H1 (cell line): ENCODE measurements around the gene COL5A1. TPM values are rescaled to one million over a fixed set of nuclear protein-coding genes. Genes with fewer than 3 reads are reported as not detected.

Source experiments
- CTCF ChIA-PET: fragments of 300-600 bp; sonication (Branson Sonifier 250); formaldehyde crosslinking; loops from one replicate; lab custom pipeline; 2021; ENCODE audit not compliant: partially characterized antibody; lab: Charles Lee
- POLR2A ChIA-PET: fragments of 300-600 bp; sonication (Branson Sonifier 250); formaldehyde crosslinking; loops from one replicate; lab custom pipeline; 2021; ENCODE audit warnings: inconsistent platforms; ENCODE audit not compliant: partially characterized antibody; lab: Charles Lee
- DNase-seq, 2 experiments: peaks; one replicate each; pipeline versions ENCODE4 v3.0.0 to v3.0.0-alpha.2; 2010 to 2022; ENCODE audit warnings: low spot score in 2 of 2, low read depth in 1 of 2, mixed read lengths in 1 of 2
- FAIRE-seq: peaks from 2 replicates; lab custom pipeline; 2011; peaks lifted over from hg19 to GRCh38; lab: Jason Lieb, UNC
- H2AFZ ChIP-seq: 2 replicates; pipeline ENCODE4 v1.8.1; 2012; ENCODE audit warnings: low read length, inconsistent platforms
- H2AK5ac ChIP-seq: 2 replicates; pipeline ENCODE4 v1.6.1; 2013; ENCODE audit warnings: low read depth, low read length
- H2BK120ac ChIP-seq: replicated peaks from 2 replicates; pipeline ENCODE3; 2013; ENCODE audit warnings: low read depth, low read length, inconsistent platforms
- H2BK12ac ChIP-seq: 2 replicates; pipeline ENCODE4 v1.6.1; 2013; ENCODE audit warnings: low read depth, low read length
- H2BK15ac ChIP-seq: 2 replicates; pipeline ENCODE4 v1.6.1; 2013; ENCODE audit warnings: low read length
- H2BK20ac ChIP-seq: 2 replicates; pipeline ENCODE4 v1.6.1; 2013; ENCODE audit warnings: low read length
- H2BK5ac ChIP-seq: 2 replicates; pipeline ENCODE4 v1.6.1; 2013; ENCODE audit warnings: low read depth, low read length
- H3K14ac ChIP-seq: 2 replicates; pipeline ENCODE4 v1.6.1; 2013; ENCODE audit warnings: inconsistent platforms; ENCODE audit not compliant: insufficient read length
- H3K18ac ChIP-seq: 2 replicates; pipeline ENCODE4 v1.6.1; 2013; ENCODE audit warnings: low read length; ENCODE audit errors: extremely low read depth
- H3K23ac ChIP-seq: 2 replicates; pipeline ENCODE4 v1.6.1; 2013; ENCODE audit warnings: inconsistent platforms; ENCODE audit not compliant: insufficient read length
- H3K23me2 ChIP-seq: 2 replicates; pipeline ENCODE4 v1.6.1; 2013; ENCODE audit warnings: low read depth, low read length
- H3K27ac ChIP-seq: 2 replicates; pipeline ENCODE4 v1.6.1; 2011; ENCODE audit warnings: low read depth, low read length, inconsistent platforms
- H3K27me3 ChIP-seq, 4 experiments: replicated peaks in 1 of 4; 1 replicate in 1 of 4; 2 replicates in 3 of 4; pipeline versions ENCODE4 v1.6.1 to v1.8.1; 2011 to 2013; ENCODE audit warnings: low read length in 3 of 4, mild to moderate bottlenecking in 3 of 4, inconsistent platforms in 2 of 4, mixed read lengths in 2 of 4, moderate library complexity in 1 of 4; ENCODE audit not compliant: control insufficient read depth in 3 of 4, insufficient read depth in 3 of 4; ENCODE audit errors: extremely low read depth in 1 of 4
- H3K36me3 ChIP-seq, 4 experiments: 2 replicates each; pipeline versions ENCODE4 v1.6.1 to v1.8.1; 2011 to 2013; ENCODE audit warnings: mild to moderate bottlenecking in 4 of 4, low read length in 3 of 4, moderate library complexity in 2 of 4, control low read depth in 1 of 4, inconsistent platforms in 1 of 4; ENCODE audit not compliant: insufficient read depth in 4 of 4, control insufficient read depth in 2 of 4
- H3K4ac ChIP-seq: replicated peaks from 2 replicates; pipeline ENCODE3; 2013; ENCODE audit warnings: low read length, low read depth, mixed read lengths, inconsistent platforms; ENCODE audit not compliant: insufficient read length
- H3K4me1 ChIP-seq, 4 experiments: replicated peaks in 1 of 4; 1 replicate in 1 of 4; 2 replicates in 3 of 4; pipeline versions ENCODE4 v1.6.1 to v1.8.1; 2011 to 2013; ENCODE audit warnings: low read length in 3 of 4, inconsistent platforms in 2 of 4, mixed read lengths in 1 of 4; ENCODE audit not compliant: insufficient read depth in 4 of 4, control insufficient read depth in 3 of 4
- H3K4me2 ChIP-seq, 2 experiments: 2 replicates each; pipeline versions ENCODE4 v1.6.1 to v1.8.1; 2011 to 2013; ENCODE audit warnings: low read depth in 2 of 2, low read length in 2 of 2, control low read depth in 1 of 2, inconsistent platforms in 1 of 2, mild to moderate bottlenecking in 1 of 2; ENCODE audit not compliant: insufficient read depth in 1 of 2
- H3K4me3 ChIP-seq, 4 experiments: fragments of 200-600, 300-600 bp in 1 of 4; sonication (generic), shearing (Covaris generic), sonication (Bioruptor Twin) in 1 of 4; 2 replicates each; pipeline versions ENCODE4 v1.5.1 to v1.8.1; 2011 to 2016; ENCODE audit warnings: low read length in 4 of 4, low read depth in 3 of 4, control low read depth in 2 of 4, inconsistent platforms in 2 of 4, mild to moderate bottlenecking in 2 of 4, mixed read lengths in 1 of 4, moderate library complexity in 1 of 4; ENCODE audit not compliant: insufficient read depth in 2 of 4; ENCODE audit errors: extremely low read depth in 1 of 4
- H3K56ac ChIP-seq: replicated peaks from 2 replicates; pipeline ENCODE3; 2013; ENCODE audit warnings: low read depth, mild to moderate bottlenecking, mixed read lengths, low read length, inconsistent platforms; ENCODE audit not compliant: insufficient read length
- H3K79me1 ChIP-seq: 2 replicates; pipeline ENCODE4 v1.6.1; 2013; ENCODE audit warnings: low read depth, low read length, control low read depth
- H3K79me2 ChIP-seq, 2 experiments: 2 replicates each; pipeline versions ENCODE4 v1.6.1 to v1.8.1; 2012 to 2013; ENCODE audit warnings: low read length in 2 of 2, mild to moderate bottlenecking in 2 of 2, inconsistent platforms in 1 of 2; ENCODE audit not compliant: insufficient read depth in 2 of 2, control insufficient read depth in 1 of 2
- H3K9ac ChIP-seq, 4 experiments: replicated peaks in 1 of 4; 1 replicate in 1 of 4; 2 replicates in 3 of 4; pipeline versions ENCODE4 v1.6.1 to v1.8.1; 2011 to 2013; ENCODE audit warnings: low read depth in 3 of 4, low read length in 3 of 4, control low read depth in 2 of 4, mild to moderate bottlenecking in 2 of 4, moderate library complexity in 2 of 4, inconsistent platforms in 1 of 4; ENCODE audit errors: extremely low read depth in 1 of 4
- H3K9me3 ChIP-seq, 2 experiments: 2 replicates each; pipeline versions ENCODE4 v1.6.1 to v1.8.1; 2012 to 2013; ENCODE audit warnings: mild to moderate bottlenecking in 2 of 2, moderate library complexity in 2 of 2, control low read depth in 1 of 2, inconsistent platforms in 1 of 2, low read depth in 1 of 2, low read length in 1 of 2, mixed read lengths in 1 of 2; ENCODE audit not compliant: insufficient read depth in 2 of 2
- H4K20me1 ChIP-seq, 2 experiments: replicated peaks in 1 of 2; 2 replicates each; pipeline versions ENCODE3 to v1.8.1; 2011 to 2013; ENCODE audit warnings: inconsistent platforms in 2 of 2, low read length in 2 of 2, mild to moderate bottlenecking in 1 of 2; ENCODE audit not compliant: insufficient read depth in 2 of 2, control insufficient read depth in 1 of 2
- H4K5ac ChIP-seq: 2 replicates; pipeline ENCODE4 v1.6.1; 2013; ENCODE audit warnings: low read length, low read depth, mixed read lengths, inconsistent platforms; ENCODE audit not compliant: insufficient read length
- H4K8ac ChIP-seq: 2 replicates; pipeline ENCODE4 v1.8.0; 2013; ENCODE audit warnings: mild to moderate bottlenecking, moderate library complexity, low read length, inconsistent platforms; ENCODE audit not compliant: insufficient read depth; ENCODE audit errors: extremely low read depth
- H4K91ac ChIP-seq: replicated peaks from 2 replicates; pipeline ENCODE3; 2013; ENCODE audit warnings: low read length, mixed read lengths, inconsistent platforms; ENCODE audit not compliant: insufficient read length
- RFX5 ChIP-seq: IDR thresholded peaks from 2 replicates; pipeline ENCODE4 v1.6.1; 2011; ENCODE audit warnings: low read depth, low read length, improper control_type of control experiment, borderline replicate concordance
- SIN3A ChIP-seq, 2 experiments: IDR thresholded peaks in 1 of 2; conservative IDR thresholded peaks in 1 of 2; 2 replicates each; pipeline ENCODE4 v1.6.1; 2011 to 2012; ENCODE audit warnings: low read length in 2 of 2, improper control_type of control experiment in 1 of 2, low read depth in 1 of 2, mild to moderate bottlenecking in 1 of 2
- WGBS, 2 experiments: shearing (Covaris generic) in 1 of 2; methylation state at CpG; one replicate each; pipeline versions ENCODE4 v1.1.6 to v1.1.7; 2013 to 2015; ENCODE audit warnings: low lambda C conversion rate in 2 of 2, mixed read lengths in 2 of 2, inconsistent platforms in 1 of 2, low coverage in 1 of 2, missing lambda C conversion rate in 1 of 2; ENCODE audit not compliant: insufficient replicate concordance in 2 of 2, insufficient coverage in 1 of 2, insufficient read length in 1 of 2; ENCODE audit errors: extremely low coverage in 1 of 2, missing lambda C conversion rate in 1 of 2; 5-methylcytosine and 5-hydroxymethylcytosine counted together
- polyA plus RNA-seq, 7 experiments: library from polyadenylated mRNA; depleted of rRNA in 3 of 7; stranded (reverse) in 5 of 7; unstranded in 2 of 7; fragments of >200 nt in 5 of 7; fragments of 200-250 nt in 2 of 7; gene quantifications; 1 replicate in 5 of 7; 2 replicates in 1 of 7; 4 replicates in 1 of 7; pipeline versions ENCODE4 v1.2.1 to v1.2.3, GENCODE V29; 2011 to 2013; ENCODE audit warnings: missing spikeins in 2 of 7, mixed read lengths in 2 of 7
- total RNA-seq: library from RNA; stranded (reverse); fragmentation: NEBNext Ultra II Directional; extraction: Animal tissue kit (Norgen Biotek cat#: 25700); gene quantifications from 2 replicates; pipeline ENCODE4 v1.2.1, GENCODE V29; 2021

The COL5A1 gene
- total and polyA plus RNA-seq, 2 of the 8 experiments (the other 6 are each of a cell fraction or from before 2014, with no cell fraction given), result 3.8 to 12.0 TPM

DNA sequence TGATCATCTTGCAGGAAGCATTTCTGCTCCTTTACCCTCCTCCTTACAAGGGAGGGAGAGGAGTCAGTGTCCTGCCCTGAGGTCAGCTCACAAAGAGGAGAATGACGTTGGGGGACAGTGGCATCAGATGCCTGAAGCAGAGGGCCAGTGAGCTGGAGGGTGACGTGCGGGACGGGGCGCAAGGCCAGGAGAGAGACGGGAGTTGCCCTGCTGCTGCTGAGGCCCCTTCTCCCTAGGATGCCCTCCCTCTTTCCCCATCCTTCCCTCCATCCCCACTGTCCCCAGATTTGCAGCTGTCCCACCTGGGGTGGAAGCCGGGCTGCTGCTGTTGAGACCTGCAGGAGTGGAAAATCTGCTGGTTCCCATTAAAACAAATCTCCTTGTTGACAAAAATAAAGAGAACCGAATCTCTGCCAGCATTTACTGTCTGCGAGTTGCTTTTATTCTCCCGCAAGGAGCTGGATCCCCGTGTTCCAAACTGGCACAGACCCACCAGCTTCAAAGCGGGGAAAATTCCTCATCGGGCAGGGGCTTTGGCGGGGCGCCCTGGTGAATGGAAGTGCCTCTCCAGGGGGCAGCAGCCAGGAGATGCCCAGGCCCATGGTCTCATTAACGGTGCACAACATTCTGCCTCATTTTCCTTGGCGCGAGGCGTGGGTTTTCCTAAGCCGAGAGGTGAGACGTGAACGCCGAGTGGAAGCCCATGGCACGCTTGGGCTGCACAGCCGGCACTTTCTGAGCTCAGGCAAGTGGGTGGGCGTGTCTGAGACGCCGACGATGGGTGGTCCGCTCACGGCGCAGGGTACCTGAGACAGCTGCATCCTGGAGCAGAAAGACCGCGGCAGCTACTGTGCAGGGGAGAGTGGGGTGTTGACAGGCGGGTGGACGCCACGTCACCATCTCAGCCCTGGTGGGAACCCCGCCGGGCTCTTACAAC, 13.9 kb upstream of the COL5A1 start:
- ChIA-PET CTCF (interaction anchor here (0.6 to 1.4 kb wide), 3 partner anchors 11 to 209 kb away, joined by 3 read pairs; no protein-coding TSS in a partner anchor), POLR2A (interaction anchor here (0.9 to 1.9 kb wide), 2 partner anchors 11 to 13 kb away, joined by 3 to 5 read pairs; partner anchors contain the start of gene COL5A1)
- H3K14ac ChIP-seq, result no peak overlapping the region
- TF ChIP-seq RFX5, result no peak
- TF ChIP-seq SIN3A (conservative IDR thresholded peaks at IDR 0.05 in 1 of 2, IDR thresholded peaks at IDR 0.05 in 1 of 2; ENCODE audit: low read depth in 1 of 2, low read length in 2 of 2), result no peak
- peak overlapping the region; percentile 71; the same call in 1 of the 2 replicates for H3K18ac ChIP-seq
- no peaks in the 10 kb centered on the region for H3K79me2 ChIP-seq
- H3K23ac ChIP-seq, result no peak overlapping the region
- no peak overlapping the region for H3K4ac ChIP-seq
- H3K56ac ChIP-seq, result no peak overlapping the region
- H3K36me3 ChIP-seq, result no peaks in the 10 kb centered on the region
- peaks cover 0 to 13% (median 7%) of the 10 kb centered on the region in 4 experiments; a peak in 6 of 7 replicates for H3K4me1 ChIP-seq
- H3K23me2 ChIP-seq, result no peaks in the 10 kb centered on the region; the same call in 1 of the 2 replicates
- DNase-seq, result no peak
- no peak for FAIRE-seq
- H4K8ac ChIP-seq, result peak overlapping the region; percentile 75; the same call in 1 of the 2 replicates
- H3K4me3 ChIP-seq, result no peak overlapping the region
- H2AK5ac ChIP-seq, result no peak overlapping the region
- no peaks in the 10 kb centered on the region for H3K27me3 ChIP-seq
- H3K9ac ChIP-seq, result no peak overlapping the region
- H4K91ac ChIP-seq, result no peak overlapping the region
- no peak overlapping the region for H2BK20ac ChIP-seq
- no peak overlapping the region for H3K4me2 ChIP-seq
- H3K79me1 ChIP-seq, result no peaks in the 10 kb centered on the region
- no peaks in the 10 kb centered on the region for H3K9me3 ChIP-seq
- H4K5ac ChIP-seq, result no peak overlapping the region
- H2AFZ ChIP-seq, result no peak overlapping the region
- no peak overlapping the region for H3K27ac ChIP-seq
- no peak overlapping the region for H2BK5ac ChIP-seq
- no peak overlapping the region for H2BK120ac ChIP-seq
- H4K20me1 ChIP-seq, result no peaks in the 10 kb centered on the region
- peak overlapping the region; percentile 50; the same call in 1 of the 2 replicates for H2BK12ac ChIP-seq
- WGBS, 2 experiments, result 91% methylated on average over 39 of the region's 39 CpGs; no CpG with 5 or more reads in 1 of the 2 experiments
- H2BK15ac ChIP-seq, result peak overlapping the region; percentile 75; the same call in 1 of the 2 replicates
